ENCODE data around the gene CLDND1.

DNA sequence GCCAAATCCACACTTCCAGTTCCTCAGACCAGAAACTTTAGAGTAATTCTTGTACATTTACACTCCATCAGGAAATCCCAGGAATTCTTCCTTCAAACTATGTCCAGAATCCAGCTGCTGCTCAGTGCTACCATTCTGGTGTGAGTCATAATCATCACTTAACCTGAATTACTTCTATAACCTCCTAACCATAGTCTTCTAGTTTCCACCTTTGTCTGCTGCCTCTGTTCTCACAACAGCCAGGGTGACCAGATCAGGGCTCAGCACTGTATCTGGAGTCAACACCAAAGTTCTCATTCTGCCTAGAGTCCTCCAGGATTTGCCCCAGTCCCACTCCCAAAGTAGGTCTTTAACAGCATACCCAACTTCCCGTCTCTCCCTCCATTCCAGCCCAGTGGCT lies 3.4 kb downstream of the CLDND1 start:
- TF ChIP-seq, protein P1, sequence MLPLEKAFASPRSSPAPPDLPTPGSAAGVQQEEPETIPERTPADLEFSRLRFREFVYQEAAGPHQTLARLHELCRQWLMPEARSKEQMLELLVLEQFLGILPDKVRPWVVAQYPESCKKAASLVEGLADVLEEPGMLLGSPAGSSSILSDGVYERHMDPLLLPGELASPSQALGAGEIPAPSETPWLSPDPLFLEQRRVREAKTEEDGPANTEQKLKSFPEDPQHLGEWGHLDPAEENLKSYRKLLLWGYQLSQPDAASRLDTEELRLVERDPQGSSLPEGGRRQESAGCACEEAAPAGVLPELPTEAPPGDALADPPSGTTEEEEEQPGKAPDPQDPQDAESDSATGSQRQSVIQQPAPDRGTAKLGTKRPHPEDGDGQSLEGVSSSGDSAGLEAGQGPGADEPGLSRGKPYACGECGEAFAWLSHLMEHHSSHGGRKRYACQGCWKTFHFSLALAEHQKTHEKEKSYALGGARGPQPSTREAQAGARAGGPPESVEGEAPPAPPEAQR (CRISPR knock-in tag; IDR thresholded peaks at IDR 0.05) = no peak
- TF ChIP-seq CREM (CRISPR knock-in tag; IDR thresholded peaks at IDR 0.05) (no peak), TP53 (CRISPR knock-in tag; IDR thresholded peaks at IDR 0.05) (no peak), NR1H2 (CRISPR knock-in tag; IDR thresholded peaks at IDR 0.05) (no peak), ESRRA (CRISPR knock-in tag; IDR thresholded peaks at IDR 0.05; ENCODE audit: borderline replicate concordance) (no peak)
- TF ChIP-seq, protein P2, sequence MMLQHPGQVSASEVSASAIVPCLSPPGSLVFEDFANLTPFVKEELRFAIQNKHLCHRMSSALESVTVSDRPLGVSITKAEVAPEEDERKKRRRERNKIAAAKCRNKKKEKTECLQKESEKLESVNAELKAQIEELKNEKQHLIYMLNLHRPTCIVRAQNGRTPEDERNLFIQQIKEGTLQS (CRISPR knock-in tag; conservative IDR thresholded peaks at IDR 0.05) = no peak
